Heart right ventricle (tissue), 16 donors: ENCODE data around the gene MS4A10. TPM values are rescaled to one million over a fixed set of nuclear protein-coding genes. Genes with fewer than 3 reads are reported as not detected.

ENCODE experiments used
- ATAC-seq, 8 donors: fragments of 200-7000 bp; cut with Tn5 transposase; one replicate each; pipeline ENCODE4 v1.9.1; 2020; ENCODE audit warnings: mild to moderate bottlenecking in 8 of 8, moderate library complexity in 8 of 8, moderate number of reproducible peaks in 1 of 8
- DNase-seq, 2 donors: peaks; one replicate each; pipeline ENCODE4 v3.0.0-alpha.2; 2020
- H3K27ac ChIP-seq, 10 donors: fragments of 200-600 bp; sonication (generic) in 2 of 10; one replicate each; pipeline versions ENCODE4 v1.5.0 to v1.8.0; 2020 to 2022; ENCODE audit warnings: mild to moderate bottlenecking in 3 of 10
- H3K27me3 ChIP-seq, 7 donors: fragments of 200-600 bp; one replicate each; pipeline ENCODE4 v1.8.0; 2021 to 2022; ENCODE audit warnings: mild to moderate bottlenecking in 2 of 7
- H3K36me3 ChIP-seq, 9 donors: fragments of 200-600 bp; sonication (generic) in 1 of 9; one replicate each; pipeline versions ENCODE4 v1.5.0 to v1.8.0; 2020 to 2022; ENCODE audit warnings: mild to moderate bottlenecking in 2 of 9
- H3K4me1 ChIP-seq, 9 donors: fragments of 200-600 bp; sonication (generic) in 1 of 9; one replicate each; pipeline versions ENCODE4 v1.5.0 to v1.8.0; 2020 to 2022; ENCODE audit warnings: mild to moderate bottlenecking in 4 of 9
- H3K4me3 ChIP-seq, 10 donors: fragments of 200-600 bp; sonication (generic) in 2 of 10; one replicate each; pipeline versions ENCODE4 v1.5.0 to v1.8.0; 2020 to 2022; ENCODE audit warnings: mild to moderate bottlenecking in 7 of 10, moderate library complexity in 2 of 10
- H3K9me3 ChIP-seq, 11 donors: fragments of 200-600 bp in 10 of 11; sonication (generic) in 2 of 11; one replicate each; pipeline versions ENCODE4 v1.5.0 to v1.8.0; 2013 to 2022; ENCODE audit warnings: mild to moderate bottlenecking in 2 of 11, control low read depth in 1 of 11, moderate library complexity in 1 of 11
- CTCF ChIP-seq, 9 donors: fragments of 200-600 bp; sonication (generic) in 2 of 9; IDR thresholded peaks; one replicate each; pipeline versions ENCODE4 v1.5.0 to v1.8.0; 2021 to 2022; ENCODE audit warnings: antibody characterized with exemption in 9 of 9, mild to moderate bottlenecking in 5 of 9, moderate library complexity in 1 of 9
- WGBS, 2 donors: extraction: QIAGEN DNeasy Blood & Tissue Kit; methylation state at CpG; one replicate each; pipeline ENCODE4 v1.1.7; 2013; ENCODE audit warnings: inconsistent platforms in 1 of 2; 5-methylcytosine and 5-hydroxymethylcytosine counted together
- intact Hi-C, 10 donors: fragments of 100-400 bp; cut with DNase I; formaldehyde crosslinking; loops; one replicate each; pipeline versions ENCODE4 v1.11.1 to v1.14.2; 2022
- polyA plus RNA-seq, 2 donors: library from polyadenylated mRNA; stranded (reverse); fragments of 200-250 nt; gene quantifications; one replicate each; pipeline ENCODE4 v1.2.3, GENCODE V29; 2013
- total RNA-seq, 10 donors: library from RNA; stranded (reverse); fragmentation: NEBNext Ultra II Directional in 3 of 10; extraction: Animal tissue kit (Norgen Biotek cat#: 25700) in 3 of 10; gene quantifications; one replicate each; pipeline versions ENCODE4 v1.2.1 to v1.2.4, GENCODE V29; 2021 to 2023
- donor health status: Arrhythmogenic right ventricular cardiomyopathy.
- donor health status: ischemic (EF 13 %, LVEDD 7.1; RV severe dilation, severe dysfunction).
- donor health status: healthy with polysubstance abuse.
- donor health status: DM: no; HTN: yes; CAD: no.
- donor health status: DM: no; HTN: no; CAD: no.
- donor health status: ischemic (EF 25% LVEDD 6.9; RV normal size, moderate dysfunction).
- donor health status: ischemic (EF 25% LVEDD 5.7; RV mildly dilated, moderate dysfunction).
- donor health status: healthy.
- donor health status: DM: yes; HTN: yes; CAD: no.
- donor health status: Ischemic cardiomyopathy.
- donor health status: ischemic (EF 35%, LVEDD 5.7; RV mildly dilated, moderate dysfunction).
- donor health status: nonischemic (EF 11% LVEDD 7.7; RV severe dilation, severe dysfunction).
- donor health status: DM: yes; HTN: yes; CAD: no.
- donor health status: PGD.
- donor health status: ischemic (EF 29% LVEDD 5.4; RV normal size, mild dysfunction).
- donor health status: nonischemic (EF 23%, LVEDD 6.1; RV moderate dilation, normal function).

The MS4A10 gene
- total and polyA plus RNA-seq, 12 donors = not detected

GRCh38 chr11:60761436-60762190 is 23.5 kb upstream of the MS4A10 start:
- 71 to 75% methylated on average over 4 of the region's 4 CpGs for WGBS, 2 donors
- no peak for DNase-seq
- intact Hi-C loops = no loop called here
- Histone ChIP-seq H3K27ac (no peak overlapping the region), H3K36me3 (no peaks in the 10 kb centered on the region), H3K9me3 (peaks cover 0 to 5% (median 0%) of the 10 kb centered on the region in 11 donors), H3K4me1 (peaks cover 0 to 11% (median 0%) of the 10 kb centered on the region in 9 donors), H3K4me3 (no peak overlapping the region), H3K27me3 (peaks cover 0 to 56% (median 33%) of the 10 kb centered on the region in 7 donors)
- peak in 1 of 8 donors; percentile 33 for ATAC-seq
- no peak for TF ChIP-seq CTCF (IDR thresholded peaks at IDR 0.05)

GRCh38 chr11:60762851-60763691 is 22.1 kb upstream of the MS4A10 start:
- DNase-seq = no peak

GRCh38 chr11:60763692-60764369 is 21.3 kb upstream of the MS4A10 start:
- Histone ChIP-seq H3K4me3 (no peak overlapping the region), H3K9me3 (no peaks in the 10 kb centered on the region), H3K4me1 (peaks cover 0 to 11% (median 0%) of the 10 kb centered on the region in 9 donors), H3K27ac (no peak overlapping the region), H3K36me3 (no peaks in the 10 kb centered on the region), H3K27me3 (peaks cover 6 to 59% (median 40%) of the 10 kb centered on the region in 7 donors)
- DNase-seq (no peak), ATAC-seq (no peak)
- intact Hi-C loops = no loop called here
- TF ChIP-seq CTCF (IDR thresholded peaks at IDR 0.05) = no peak
- WGBS, 2 donors = 82 to 87% methylated on average over 11 of the region's 11 CpGs

More at GRCh38 chr11:60762851-60763691, 22.1 kb upstream of the MS4A10 start:
- Histone ChIP-seq H3K4me3 (no peak overlapping the region), H3K4me1 (peaks cover 0 to 11% (median 0%) of the 10 kb centered on the region in 9 donors), H3K9me3 (no peaks in the 10 kb centered on the region), H3K27me3 (peaks cover 6 to 59% (median 46%) of the 10 kb centered on the region in 7 donors), H3K27ac (no peak overlapping the region), H3K36me3 (no peaks in the 10 kb centered on the region)
- intact Hi-C loops = no loop called here
- 59 to 63% methylated on average over 11 of the region's 11 CpGs for WGBS, 2 donors
- peak in 3 of 9 donors; percentile 7 to 17 (median 10) for TF ChIP-seq CTCF (IDR thresholded peaks at IDR 0.05)
- ATAC-seq = no peak

GRCh38 chr11:60764879-60765278 is 20.3 kb upstream of the MS4A10 start:
- DNase-seq (no peak), ATAC-seq (no peak)
- Histone ChIP-seq H3K9me3 (no peaks in the 10 kb centered on the region), H3K36me3 (no peaks in the 10 kb centered on the region), H3K27me3 (peaks cover 6 to 67% (median 31%) of the 10 kb centered on the region in 7 donors), H3K4me1 (peaks cover 0 to 5% (median 0%) of the 10 kb centered on the region in 9 donors), H3K27ac (no peak overlapping the region), H3K4me3 (no peak overlapping the region)
- WGBS, 2 donors = 25 to 43% methylated on average over 1 of the region's 1 CpG
- TF ChIP-seq CTCF (IDR thresholded peaks at IDR 0.05) = no peak
- intact Hi-C loops = loop anchor here in 1 of 10 donors (5.0 kb wide), 1 partner anchor 362 kb away; no protein-coding TSS in a partner anchor
